ENCODE measurements around the gene PRSS1.
"Not testable (repeated sequence)": the region's sequence is repeated elsewhere in the genome, so short reads cannot be mapped to it uniquely, and the experiment has no call there.

Gene PRSS1

GRCh38 chr7:142745745-142746144 lies 3.5 kb upstream of the PRSS1 start:
- in situ Hi-C loops (cut with HindIII; ENCODE audit: low sequenced_read_pairs), result no loop called here

GRCh38 chr7:142746264-142746663 lies 3.0 kb upstream of the PRSS1 start:
- in situ Hi-C loops (cut with HindIII; ENCODE audit: low sequenced_read_pairs), result no loop called here

GRCh38 chr7:142748410-142748809 lies 862 bp upstream of the PRSS1 start:
- in situ Hi-C loops (cut with HindIII; ENCODE audit: low sequenced_read_pairs), result not testable (repeated sequence)

GRCh38 chr7:142750321-142750938 lies 1.2 kb downstream of the PRSS1 start:
- in situ Hi-C loops (cut with HindIII; ENCODE audit: low sequenced_read_pairs), result no loop called here

GRCh38 chr7:142751526-142752175 lies 2.4 kb downstream of the PRSS1 start:
- in situ Hi-C loops (cut with HindIII; ENCODE audit: low sequenced_read_pairs), result not testable (repeated sequence)

- in situ Hi-C loops (cut with HindIII; ENCODE audit: low sequenced_read_pairs), result no loop called here
Observed at GRCh38 chr7:142752376-142753225, 3.3 kb downstream of the PRSS1 start.

- in situ Hi-C loops (cut with HindIII; ENCODE audit: low sequenced_read_pairs), result no loop called here
Observed at GRCh38 chr7:142753366-142753765, 4.1 kb downstream of the PRSS1 start.

- in situ Hi-C loops (cut with HindIII; ENCODE audit: low sequenced_read_pairs), result not testable (repeated sequence)
Observed at GRCh38 chr7:142753925-142754491, 4.7 kb downstream of the PRSS1 start.

- in situ Hi-C loops (cut with HindIII; ENCODE audit: low sequenced_read_pairs), result no loop called here
Observed at GRCh38 chr7:142754681-142755575, 5.7 kb downstream of the PRSS1 start.

- in situ Hi-C loops (cut with HindIII; ENCODE audit: low sequenced_read_pairs), result not testable (repeated sequence)
Observed at GRCh38 chr7:142758312-142758711, 9.0 kb downstream of the PRSS1 start.

GRCh38 chr7:142759433-142759832 lies 10.2 kb downstream of the PRSS1 start:
- in situ Hi-C loops (cut with HindIII; ENCODE audit: low sequenced_read_pairs), result no loop called here

- in situ Hi-C loops (cut with HindIII; ENCODE audit: low sequenced_read_pairs), result no loop called here
Observed at GRCh38 chr7:142760071-142760642, 10.9 kb downstream of the PRSS1 start.

- in situ Hi-C loops (cut with HindIII; ENCODE audit: low sequenced_read_pairs), result not testable (repeated sequence)
Observed at GRCh38 chr7:142761606-142762005, 12.3 kb downstream of the PRSS1 start.

- in situ Hi-C loops (cut with HindIII; ENCODE audit: low sequenced_read_pairs), result no loop called here
Observed at GRCh38 chr7:142762104-142762503, 12.8 kb downstream of the PRSS1 start.

GRCh38 chr7:142767451-142767850 lies 18.2 kb downstream of the PRSS1 start:
- in situ Hi-C loops (cut with HindIII; ENCODE audit: low sequenced_read_pairs), result no loop called here

GRCh38 chr7:142767861-142768260 lies 18.6 kb downstream of the PRSS1 start:
- in situ Hi-C loops (cut with HindIII; ENCODE audit: low sequenced_read_pairs), result no loop called here

GRCh38 chr7:142768885-142769284 lies 19.6 kb downstream of the PRSS1 start:
- in situ Hi-C loops (cut with HindIII; ENCODE audit: low sequenced_read_pairs), result not testable (repeated sequence)

GRCh38 chr7:142770661-142771352 lies 21.5 kb downstream of the PRSS1 start, which contains the start of gene PRSS2:
Gene PRSS2 (plus strand): TSS chr7:142770970. CDS start chr7:142770983, 13 bp downstream.
- in situ Hi-C loops (cut with HindIII; ENCODE audit: low sequenced_read_pairs), result no loop called here

GRCh38 chr7:142771353-142771723 lies 22.1 kb downstream of the PRSS1 start:
- in situ Hi-C loops (cut with HindIII; ENCODE audit: low sequenced_read_pairs), result no loop called here
